GM19043 (cell line): ENCODE measurements around the gene RSPH6A.

Source experiments
- ATAC-seq: cut with Tn5 transposase; IDR thresholded peaks from one replicate; pipeline ENCODE4 v1.9.1; 2021; ENCODE audit warnings: low read depth; ENCODE audit not compliant: unreplicated experiment

Gene RSPH6A

DNA sequence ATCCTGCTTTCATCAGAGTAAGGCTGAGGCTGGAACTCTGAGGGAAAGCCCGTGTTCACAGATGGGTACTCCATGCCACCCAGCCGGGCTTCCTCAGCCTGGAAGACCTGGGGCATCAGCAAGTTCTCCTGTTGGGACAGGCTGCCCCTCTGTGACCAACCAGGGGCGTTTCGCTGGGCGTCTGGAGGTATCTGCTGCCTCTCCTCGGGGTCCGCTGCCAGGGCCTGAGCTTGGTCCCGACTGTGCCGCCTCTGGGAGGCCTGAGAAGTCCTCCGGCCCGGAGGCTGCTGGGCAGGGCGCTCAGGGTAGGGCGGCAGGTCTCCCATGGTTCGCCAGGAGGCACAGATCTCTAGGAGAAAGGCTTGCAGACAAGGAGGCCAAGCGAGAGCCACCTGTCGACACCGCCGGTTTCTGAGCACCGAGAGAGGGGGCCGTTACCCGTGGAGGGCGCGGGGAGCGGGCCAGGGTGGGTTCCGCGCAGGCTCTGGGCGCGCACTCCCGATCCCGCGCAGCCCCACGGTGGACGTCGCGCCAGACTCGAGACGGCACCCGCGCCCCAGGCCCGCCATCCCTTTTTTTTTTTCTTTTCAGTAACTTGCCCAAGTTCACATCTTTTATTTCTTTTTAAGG is at the start of gene RSPH6A:
TSS of gene RSPH6A (minus strand) at position 458 of the 630 bp plus-strand sequence. CDS start at position 326, 132 bp downstream.
- no peak for ATAC-seq

DNA sequence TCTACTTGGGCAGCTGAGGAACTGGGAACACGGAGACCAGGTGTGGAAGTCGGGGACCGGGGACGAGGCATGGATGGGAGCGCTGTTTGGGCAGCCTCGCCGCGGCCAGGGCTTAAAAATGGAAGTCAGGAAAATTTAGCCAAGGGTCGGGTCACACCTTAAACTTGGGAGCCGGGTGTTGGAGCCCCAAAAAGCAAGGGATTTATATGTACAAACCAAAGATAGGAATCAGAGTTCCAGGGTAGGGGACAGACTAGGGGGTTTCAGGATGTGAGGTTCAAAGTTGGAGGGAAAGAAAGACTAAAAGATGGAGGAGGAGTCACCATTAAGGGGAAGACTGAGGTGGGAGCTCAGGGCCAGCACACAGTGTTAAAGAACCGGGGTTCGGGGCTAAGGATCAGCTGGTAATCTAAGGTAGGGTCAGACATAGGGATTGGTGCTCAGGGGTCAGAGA is 49.5 kb upstream of the RSPH6A start:
- ATAC-seq, result no peak

DNA sequence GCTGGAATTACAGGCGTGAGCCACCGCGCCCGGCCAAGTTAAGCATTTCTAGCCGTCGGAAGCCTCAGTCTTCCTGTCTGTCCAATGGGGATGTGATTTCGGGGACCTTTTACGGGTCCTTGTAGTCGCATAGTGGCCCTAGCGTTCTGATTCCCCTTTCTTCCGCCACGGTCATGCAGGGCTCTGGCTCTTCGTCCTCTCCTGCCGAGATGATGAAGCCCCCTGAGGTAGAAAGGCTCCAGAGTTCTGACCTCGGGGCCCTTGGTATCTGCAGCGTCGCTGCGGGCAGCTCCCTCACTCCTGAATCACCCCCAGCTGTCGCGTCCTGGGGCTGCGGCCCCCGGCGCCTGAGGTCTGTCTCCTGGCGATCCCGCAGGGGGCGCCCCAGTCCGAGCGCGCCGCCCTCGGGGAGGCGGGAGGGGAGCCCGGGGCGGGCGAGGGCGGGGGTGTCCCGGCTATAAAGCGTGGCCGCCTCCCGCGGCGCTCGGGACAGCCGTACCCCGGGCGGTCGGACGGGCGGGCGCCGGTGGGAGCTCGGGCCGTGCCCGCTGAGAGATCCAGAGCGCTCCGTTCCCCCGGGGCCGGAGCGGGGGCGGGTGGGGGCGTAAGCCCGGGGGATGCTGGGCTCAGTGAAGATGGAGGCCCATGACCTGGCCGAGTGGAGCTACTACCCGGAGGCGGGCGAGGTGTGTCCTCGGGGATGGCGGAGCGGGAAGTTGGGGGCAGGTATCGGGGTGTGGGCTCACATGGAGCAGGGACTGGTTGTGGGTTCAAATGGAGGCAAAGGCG is 48.9 kb upstream of the RSPH6A start, which contains the start of gene FOXA3:
TSS of gene FOXA3 (plus strand) at position 487 of the 789 bp plus-strand sequence. CDS start at position 618, 131 bp downstream.
- no peak for ATAC-seq

DNA sequence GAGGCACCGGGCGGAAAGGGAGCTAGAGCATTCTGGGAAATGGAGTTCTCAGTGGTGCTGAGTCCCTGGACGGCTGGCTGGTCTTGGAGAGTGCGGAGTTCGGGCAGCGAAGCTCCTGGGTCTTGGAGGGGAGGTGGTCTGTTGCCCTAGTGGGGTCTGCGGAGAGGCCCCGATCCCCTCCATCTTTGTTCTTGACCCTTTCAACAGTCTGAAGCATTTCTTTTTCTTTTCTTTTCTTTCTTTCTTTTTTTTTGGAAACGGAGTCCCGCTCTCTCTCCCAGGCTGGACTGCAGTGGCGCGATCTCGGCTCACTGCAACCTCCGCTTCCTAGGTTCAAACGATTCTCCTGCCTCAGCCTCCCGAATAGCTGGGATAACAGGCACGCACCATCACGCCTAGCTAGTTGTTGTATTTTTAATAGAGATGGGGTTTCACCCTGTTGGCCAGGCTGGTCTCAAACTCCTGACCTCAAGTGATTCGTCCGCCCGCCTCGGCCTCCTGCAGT is 48.3 kb upstream of the RSPH6A start:
- no peak for ATAC-seq

DNA sequence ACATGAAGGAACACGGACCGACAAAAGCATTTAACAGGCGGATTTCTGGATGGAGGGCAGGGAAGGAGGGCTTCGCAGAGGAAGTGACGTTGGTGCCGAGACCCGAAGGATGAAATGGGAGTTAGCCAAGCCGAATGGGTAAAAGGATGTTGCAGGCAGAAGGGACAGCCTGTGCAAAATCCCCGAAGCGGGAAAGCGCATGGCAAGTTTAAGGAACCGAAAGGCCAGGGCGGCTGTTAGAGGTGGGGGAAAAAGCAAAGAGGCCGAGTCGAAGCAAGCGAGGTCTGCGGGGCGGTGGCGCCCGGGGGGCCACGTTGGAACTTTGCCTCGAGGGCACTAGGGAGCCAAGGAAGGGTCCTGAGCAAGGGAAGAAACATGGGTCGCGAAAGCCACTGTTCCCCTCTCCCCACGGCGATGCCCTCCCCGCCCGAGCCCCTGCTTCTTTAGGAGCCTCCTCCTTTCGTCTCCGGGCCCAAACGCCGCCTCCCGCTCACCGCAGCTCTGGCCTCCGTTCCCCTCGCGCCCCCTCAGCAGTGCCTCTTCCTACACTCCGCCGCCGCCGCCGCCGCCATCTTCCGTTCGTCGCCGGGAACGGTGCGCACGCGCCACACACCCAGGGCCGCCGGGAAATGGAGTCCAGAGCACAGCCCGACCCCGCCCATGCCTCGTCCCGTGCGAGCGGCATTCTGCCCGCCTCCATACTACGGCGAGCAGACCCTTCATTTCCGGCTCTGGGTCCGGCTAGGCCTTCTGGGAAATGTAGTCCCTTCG is 47.6 kb upstream of the RSPH6A start, which contains the start of gene SYMPK:
TSS of gene SYMPK (minus strand) at position 584 of the 771 bp plus-strand sequence. CDS start 8,652 bp downstream, outside the sequence.
- peak; percentile 79 for ATAC-seq

DNA sequence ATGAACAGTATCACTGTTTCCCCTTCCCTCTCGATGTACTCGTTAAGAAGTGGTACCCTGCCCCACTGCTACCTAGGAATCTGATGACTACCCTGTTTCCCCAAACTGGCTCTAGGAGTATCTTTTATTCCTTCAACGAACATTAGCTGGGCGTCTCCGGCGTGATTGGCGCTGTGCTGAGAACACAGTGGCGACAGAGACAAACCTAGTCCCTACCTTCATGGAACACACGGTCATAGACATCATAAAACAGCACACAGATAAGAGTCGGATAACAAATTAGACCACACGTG is 47.1 kb upstream of the RSPH6A start:
- no peak for ATAC-seq

DNA sequence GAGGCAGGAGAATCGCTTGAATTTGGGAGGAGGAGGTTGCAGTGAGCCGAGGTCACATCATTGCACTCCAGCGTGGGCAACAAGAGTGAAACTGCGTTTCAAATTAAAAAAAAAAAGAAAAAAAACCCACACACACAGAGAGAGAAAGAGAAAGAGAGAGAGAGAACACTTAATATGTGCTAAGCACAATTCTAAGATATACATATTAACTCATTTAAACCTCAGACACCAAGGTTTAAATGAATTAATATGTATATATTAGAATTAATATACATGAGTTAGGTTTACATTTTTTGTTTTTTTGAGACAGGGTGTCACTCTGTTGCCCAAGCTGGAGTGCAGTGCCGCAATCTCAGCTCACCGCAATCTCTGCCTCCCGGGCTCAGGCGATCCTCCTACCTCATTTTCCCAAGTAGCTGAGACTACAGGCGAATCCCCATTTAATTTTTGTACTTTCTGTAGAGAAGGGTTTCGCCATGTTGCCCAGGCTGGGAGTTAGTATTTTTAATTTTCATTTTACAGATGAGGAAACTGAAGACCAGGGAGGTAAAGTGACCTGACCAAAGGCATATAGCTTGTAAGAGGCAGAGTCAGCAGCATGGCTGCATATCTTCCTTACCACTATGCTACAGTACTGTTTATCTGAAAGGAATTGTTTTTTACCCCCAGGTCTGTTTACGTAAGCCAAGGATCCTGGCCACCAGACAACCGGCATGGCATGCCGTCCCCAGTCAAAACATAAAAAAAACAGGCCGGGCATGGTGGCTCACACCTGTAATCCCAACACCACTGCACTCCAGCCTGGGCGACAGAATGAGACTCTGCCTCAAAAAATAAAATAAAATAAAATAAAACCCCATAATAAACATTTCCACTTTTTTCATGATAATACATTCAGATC is 45.5 kb upstream of the RSPH6A start:
- ATAC-seq, result no peak

DNA sequence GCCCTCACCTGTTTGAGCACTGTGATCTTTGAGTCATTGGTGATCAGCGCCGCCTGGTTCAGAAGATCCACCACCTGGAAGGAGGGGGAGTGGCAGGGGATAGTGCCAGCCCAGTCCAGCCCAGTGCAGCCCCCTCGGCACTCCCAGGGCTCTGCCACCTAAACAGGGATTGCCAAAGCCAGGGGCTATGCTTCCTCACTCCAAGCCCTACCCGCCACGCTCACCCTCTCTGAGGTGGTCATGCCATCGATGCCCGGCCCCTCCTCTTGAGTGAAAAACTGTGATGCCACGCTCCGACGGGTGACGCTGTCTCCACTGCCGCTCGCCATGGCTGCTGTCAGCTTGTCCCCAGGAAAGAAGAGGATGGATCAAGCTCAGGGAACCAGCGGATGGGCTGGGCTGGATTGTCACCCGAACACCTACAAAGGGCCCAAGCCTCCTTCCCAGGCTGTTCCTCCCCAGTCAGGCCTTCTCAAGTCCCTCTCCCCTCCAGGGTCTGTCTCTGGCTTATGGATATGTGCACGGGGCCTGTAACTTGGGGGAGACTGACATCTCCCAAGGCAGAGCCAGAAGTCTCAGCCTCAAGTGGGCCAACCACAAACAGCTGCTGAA is 39.2 kb upstream of the RSPH6A start:
- ATAC-seq, result no peak

DNA sequence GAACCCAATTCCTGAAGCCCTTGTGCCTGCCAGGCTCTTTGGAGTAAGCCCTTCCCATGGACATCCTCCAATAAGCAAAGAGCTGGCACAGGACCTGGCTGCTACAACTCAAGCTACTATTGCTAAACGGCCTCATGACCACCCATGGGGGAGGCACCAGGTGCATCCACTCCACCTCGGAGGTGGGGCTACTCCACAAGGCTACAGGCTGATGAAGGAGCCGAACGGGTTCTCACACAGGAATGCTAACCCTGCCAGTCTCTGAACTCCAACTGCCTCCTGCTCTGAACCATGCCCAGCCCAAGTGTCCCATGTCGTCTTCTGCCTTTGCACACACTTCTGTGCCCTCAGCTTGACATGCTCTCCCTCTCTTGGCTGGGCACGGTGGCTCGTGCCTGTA is 37.9 kb upstream of the RSPH6A start:
- no peak for ATAC-seq

DNA sequence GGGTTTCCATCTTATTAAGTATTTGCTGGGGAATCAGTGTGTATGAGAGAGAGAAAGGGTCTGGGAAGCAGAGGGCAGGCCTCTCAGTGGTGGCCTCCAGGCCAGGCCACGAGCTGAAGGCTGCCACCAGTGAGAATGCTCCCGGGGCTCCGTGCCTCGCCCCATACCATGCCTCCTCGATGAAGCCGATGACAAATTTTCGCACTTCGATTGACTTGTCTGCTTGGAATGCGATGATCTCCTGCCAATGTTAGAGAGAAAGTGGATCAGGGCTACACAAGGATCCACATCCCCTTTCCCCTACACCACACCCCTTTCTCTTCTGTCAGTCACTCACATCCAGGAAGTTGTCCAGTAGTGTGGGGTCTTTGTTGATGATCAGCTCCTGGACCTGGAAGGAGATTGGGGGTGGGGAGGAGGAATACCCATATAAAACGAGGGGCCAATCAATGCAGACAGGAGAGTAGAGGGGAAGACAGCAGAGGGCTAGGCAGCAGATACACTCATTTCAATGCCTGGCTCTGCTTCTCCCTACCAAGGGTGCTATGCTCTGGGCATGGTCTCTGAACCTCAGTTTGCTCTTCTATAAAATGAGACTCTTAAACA is 37.1 kb upstream of the RSPH6A start:
- no peak for ATAC-seq

DNA sequence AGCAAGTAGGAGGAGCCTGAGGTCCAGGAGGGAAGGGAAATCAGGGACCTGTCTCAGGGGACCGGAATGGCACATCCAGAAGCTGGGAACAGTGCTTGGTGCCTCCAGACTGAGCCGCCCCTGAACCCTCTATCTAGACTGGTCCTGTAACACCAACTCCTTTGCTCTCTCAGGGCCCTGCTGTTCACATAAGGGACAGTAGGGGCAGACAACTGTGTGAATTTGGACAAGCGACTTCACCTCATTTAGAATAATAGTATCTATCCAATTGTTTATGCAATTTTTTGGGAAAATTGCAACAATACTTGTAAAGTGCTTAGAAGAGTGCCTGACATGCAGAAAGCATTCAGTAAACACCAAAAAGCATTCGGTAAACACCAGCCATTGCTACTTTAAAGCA is 33.8 kb upstream of the RSPH6A start:
- no peak for ATAC-seq

DNA sequence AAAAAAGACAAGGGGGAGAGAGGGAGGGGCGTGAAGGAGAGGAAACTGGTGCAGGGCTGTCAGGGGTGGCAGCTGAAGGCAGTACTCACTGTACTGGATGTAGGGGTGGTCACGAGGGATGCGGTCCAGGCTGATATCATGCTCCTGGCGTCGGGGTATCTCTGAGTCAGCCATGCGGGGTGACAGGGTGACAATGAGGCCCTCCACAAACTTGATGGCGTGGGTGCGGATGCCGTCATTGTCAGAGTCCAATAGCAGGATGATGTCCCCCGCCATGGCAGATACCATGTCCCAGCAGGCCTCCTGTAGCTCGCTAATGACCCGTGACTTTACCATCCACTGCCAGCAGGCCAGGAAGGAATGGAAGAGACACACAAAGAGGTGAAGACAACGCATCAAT is 32.6 kb upstream of the RSPH6A start:
- ATAC-seq, result no peak

DNA sequence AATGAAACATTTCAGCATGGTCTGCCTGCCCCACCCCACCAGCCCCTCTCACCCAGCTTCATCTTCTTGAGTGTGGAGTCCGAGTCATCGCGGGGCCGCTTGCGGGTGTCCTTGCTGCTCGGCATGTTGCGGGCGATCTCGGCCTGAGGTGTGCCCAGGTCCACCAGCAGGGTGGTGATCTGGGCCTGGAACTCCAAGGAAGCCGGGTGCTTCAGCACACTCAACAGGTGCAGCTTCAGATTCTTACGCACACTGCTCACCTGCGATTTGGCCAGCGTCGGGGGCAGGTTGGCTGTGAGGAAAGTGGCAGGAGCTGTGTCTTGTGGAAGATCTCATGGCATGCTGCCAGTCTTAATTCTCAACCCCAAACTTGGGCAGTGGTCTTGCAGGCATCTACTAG is 27.1 kb upstream of the RSPH6A start:
- no peak for ATAC-seq

DNA sequence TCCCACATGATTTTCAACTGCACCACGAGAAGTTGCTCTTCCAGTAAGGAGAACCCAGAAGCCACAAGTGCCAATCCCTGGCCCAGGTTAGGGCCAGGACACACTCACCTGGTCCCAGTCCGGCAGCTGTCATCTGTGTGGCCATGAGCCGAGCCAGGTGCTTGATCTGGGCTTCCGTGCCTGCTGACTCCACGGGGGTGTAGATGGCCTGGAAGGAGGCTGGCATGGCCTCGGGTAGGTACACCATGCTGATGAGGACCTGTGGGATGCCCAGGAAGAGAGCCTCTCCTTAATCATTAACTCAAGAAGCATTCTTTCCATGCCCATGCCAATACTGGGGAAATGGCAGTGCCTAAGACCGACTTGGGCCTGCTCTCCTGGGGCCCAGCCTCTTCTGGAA is 19.9 kb upstream of the RSPH6A start:
- ATAC-seq, result no peak

DNA sequence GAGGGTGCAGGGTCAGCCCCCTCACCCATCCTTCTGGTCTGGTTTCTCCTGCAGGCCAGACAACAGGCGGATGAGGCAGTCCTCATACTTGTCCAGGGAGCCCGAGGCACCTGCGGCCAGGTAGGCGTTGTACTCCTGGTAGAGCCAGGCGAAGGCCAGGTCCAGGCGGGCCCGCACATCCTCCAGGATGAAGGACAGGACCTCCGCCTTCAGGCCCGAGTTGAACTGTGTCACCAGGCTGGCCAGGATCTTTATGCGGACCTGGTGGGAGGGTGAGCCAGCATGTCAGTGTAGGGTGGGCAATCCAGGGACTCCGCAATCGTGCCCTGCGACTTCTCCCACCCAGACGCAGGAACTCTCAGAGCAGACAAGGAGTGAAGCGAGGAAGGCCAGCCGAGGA is 13.8 kb upstream of the RSPH6A start:
- ATAC-seq, result no peak

DNA sequence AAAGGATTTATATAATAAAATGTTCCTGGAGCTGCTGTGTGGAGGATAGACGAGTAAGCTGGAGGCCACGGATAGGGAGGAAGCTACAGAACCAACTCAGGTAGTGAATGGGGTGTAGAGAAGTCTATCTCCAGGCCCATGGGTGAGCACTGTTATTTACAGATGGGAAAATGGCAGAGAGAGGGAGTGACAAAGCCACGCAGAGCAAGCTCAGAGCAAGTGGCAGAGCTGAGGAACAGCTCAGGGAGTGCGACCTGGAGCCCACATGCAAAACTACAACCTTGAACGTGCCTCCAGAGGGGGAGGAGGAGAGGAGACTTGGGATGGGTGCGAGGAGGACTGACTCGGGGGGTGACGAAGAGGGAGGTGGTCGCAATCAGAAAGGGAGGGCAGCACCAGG is 13.4 kb upstream of the RSPH6A start:
- ATAC-seq, result no peak

DNA sequence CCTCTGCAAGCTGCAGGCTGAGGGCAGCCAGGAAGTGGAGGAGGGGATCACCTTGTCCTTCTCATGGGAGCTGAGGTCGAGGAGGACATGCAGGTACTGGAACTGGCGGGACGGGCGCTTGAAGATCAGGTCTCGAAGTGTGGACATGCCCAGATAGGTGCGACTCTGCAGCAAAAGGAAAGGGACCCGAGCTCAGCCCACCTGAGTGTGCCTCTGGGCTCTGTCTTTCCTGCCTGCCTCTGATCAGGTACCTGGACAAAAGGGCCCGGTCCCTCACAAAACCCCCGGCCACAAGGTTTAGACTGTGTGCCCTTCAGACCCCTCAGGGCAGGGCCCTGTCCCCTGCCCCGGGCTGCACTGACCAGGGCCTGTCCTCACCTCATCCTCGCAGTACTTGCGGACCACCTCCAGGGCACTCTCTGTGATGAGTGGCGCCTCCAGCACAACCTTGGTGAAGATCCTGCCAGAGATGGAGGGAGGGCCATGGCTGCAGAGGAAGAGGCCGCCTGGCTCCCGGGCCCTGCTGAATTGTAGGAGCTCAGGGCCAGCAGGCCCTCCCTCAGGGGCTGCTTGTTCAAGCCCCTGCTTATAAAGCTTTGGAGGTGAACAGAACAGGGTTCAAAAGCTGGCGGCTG is 12.5 kb upstream of the RSPH6A start:
- no peak for ATAC-seq

DNA sequence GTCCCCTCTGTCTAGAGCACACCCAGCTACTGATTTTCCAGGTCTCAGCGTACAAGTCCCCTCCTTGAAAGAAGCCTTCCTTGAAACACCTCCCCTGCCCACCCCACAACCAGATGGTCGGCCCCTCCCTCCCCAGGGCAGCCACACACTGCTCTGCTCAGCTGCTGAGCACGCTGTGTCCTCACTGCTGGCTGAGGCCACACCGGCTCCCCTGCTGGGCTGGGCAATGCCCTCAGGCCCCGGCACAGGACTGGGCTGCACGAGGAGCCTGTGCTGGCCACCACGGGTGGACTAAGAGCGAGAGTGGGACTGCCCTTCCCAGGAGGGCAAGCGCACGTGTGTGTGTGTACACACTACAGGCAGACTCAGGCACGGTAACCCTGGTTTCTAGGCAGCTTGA is 11.8 kb upstream of the RSPH6A start:
- no peak for ATAC-seq
